HepG2 (cell line): Measurements from ENCODE around the gene CASKIN2. TPM values are rescaled to one million over a fixed set of nuclear protein-coding genes. Genes with fewer than 3 reads are reported as not detected.

Experiments used
- CREM ChIP-seq, 2 experiments: sonication (generic) in 1 of 2; formaldehyde crosslinking in 1 of 2; IDR thresholded peaks; 2 replicates each; pipeline versions ENCODE4 v1.4.0 to v1.6.1; 2016 to 2020; ENCODE audit warnings: antibody characterized with exemption in 1 of 2, mild to moderate bottlenecking in 1 of 2, missing genetic modification reagents in 1 of 2
- FOSL2 ChIP-seq: sonication (generic); formaldehyde crosslinking; IDR thresholded peaks from 2 replicates; pipeline ENCODE4 v1.4.0; 2020; ENCODE audit warnings: missing genetic modification reagents
- HMG20B ChIP-seq: conservative IDR thresholded peaks from 2 replicates; pipeline ENCODE4 v1.6.1; 2016; ENCODE audit warnings: missing genetic modification reagents, missing compliant biosample characterization
- HOXA7 ChIP-seq: sonication (generic); formaldehyde crosslinking; IDR thresholded peaks from 2 replicates; pipeline ENCODE4 v1.8.1; 2022; ENCODE audit warnings: mild to moderate bottlenecking, missing genetic modification reagents, moderate library complexity
- MTA1 ChIP-seq: sonication (generic); formaldehyde crosslinking; IDR thresholded peaks from 2 replicates; pipeline ENCODE4 v1.4.0; 2020; ENCODE audit warnings: missing genetic modification reagents, mild to moderate bottlenecking, borderline replicate concordance
- MYC ChIP-seq: sonication (generic); formaldehyde crosslinking; IDR thresholded peaks from 2 replicates; pipeline ENCODE4 v1.9.0; 2021; ENCODE audit warnings: missing genetic modification reagents, borderline replicate concordance
- SRSF1 ChIP-seq: fragments of 200-400 bp; formaldehyde crosslinking; optimal IDR thresholded peaks from 2 replicates; pipeline ENCODE3; 2017; ENCODE audit warnings: mild to moderate bottlenecking, low read depth, low read length, moderate library complexity
- TCF12 ChIP-seq, 2 experiments: fragments of 450-650 bp in 1 of 2; sonication (generic) in 1 of 2; formaldehyde crosslinking in 1 of 2; IDR thresholded peaks; 2 replicates each; pipeline versions ENCODE4 v1.6.1 to v1.8.0; 2017 to 2022; ENCODE audit warnings: antibody characterized with exemption in 1 of 2, mild to moderate bottlenecking in 1 of 2, missing genetic modification reagents in 1 of 2, moderate library complexity in 1 of 2
- TEAD3 ChIP-seq: optimal IDR thresholded peaks from 2 replicates; pipeline ENCODE3; 2016; ENCODE audit warnings: borderline replicate concordance
- THAP11 ChIP-seq: IDR thresholded peaks from 2 replicates; pipeline ENCODE4 v1.6.1; 2016; ENCODE audit warnings: missing biosample characterization, missing genetic modification reagents
- ZBTB7B ChIP-seq: sonication (generic); formaldehyde crosslinking; IDR thresholded peaks from 2 replicates; pipeline ENCODE4 v1.4.0; 2020; ENCODE audit warnings: missing genetic modification reagents
- ZFY ChIP-seq: sonication (generic); formaldehyde crosslinking; IDR thresholded peaks from 2 replicates; pipeline ENCODE4 v1.4.0; 2020; ENCODE audit warnings: missing genetic modification reagents
- ZNF292 ChIP-seq: sonication (generic); formaldehyde crosslinking; IDR thresholded peaks from 2 replicates; pipeline ENCODE4 v1.8.1; 2022; ENCODE audit warnings: mild to moderate bottlenecking, low read depth, missing genetic modification reagents, borderline replicate concordance
- ZNF431 ChIP-seq: sonication (generic); formaldehyde crosslinking; IDR thresholded peaks from 2 replicates; pipeline ENCODE4 v1.9.0; 2022; ENCODE audit warnings: missing genetic modification reagents, low read depth, mild to moderate bottlenecking, borderline replicate concordance
- ZNF44 ChIP-seq: sonication (generic); formaldehyde crosslinking; IDR thresholded peaks from 2 replicates; pipeline ENCODE4 v1.5.1; 2020; ENCODE audit warnings: mild to moderate bottlenecking, missing genetic modification reagents
- ZNF883 ChIP-seq: sonication (generic); formaldehyde crosslinking; IDR thresholded peaks from 2 replicates; pipeline ENCODE4 v1.5.1; 2020; ENCODE audit warnings: mild to moderate bottlenecking, missing genetic modification reagents; ENCODE audit errors: not compliant biosample characterization
- ZSCAN21 ChIP-seq: sonication (generic); formaldehyde crosslinking; IDR thresholded peaks from 2 replicates; pipeline ENCODE4 v1.8.0; 2022; ENCODE audit warnings: mild to moderate bottlenecking, missing genetic modification reagents, moderate library complexity, borderline replicate concordance
- polyA plus RNA-seq, 8 experiments: library from polyadenylated mRNA; depleted of rRNA in 3 of 8; stranded (reverse) in 7 of 8; unstranded in 1 of 8; fragments of >200 nt; fragmentation: Illumina TruSeq in 4 of 8; extraction: Trizol in 4 of 8; gene quantifications; 2 replicates each; pipeline versions ENCODE4 v1.2.1 to v1.2.3, GENCODE V29; 2011 to 2016; ENCODE audit warnings: low read depth in 4 of 8, missing spikeins in 1 of 8, mixed read lengths in 1 of 8; ENCODE audit not compliant: insufficient read depth in 1 of 8
- total RNA-seq, 5 experiments: library from RNA; depleted of rRNA; stranded (reverse); fragments of >200 nt; fragmentation: Illumina TruSeq; extraction: Trizol; gene quantifications; 2 replicates each; pipeline ENCODE4 v1.2.3, GENCODE V29; 2016; ENCODE audit warnings: low read depth in 1 of 5
- TF ChIP-seq, protein P1 (sequence below): sonication (generic); formaldehyde crosslinking; IDR thresholded peaks from 2 replicates; pipeline ENCODE4 v1.4.0; 2020; ENCODE audit warnings: mild to moderate bottlenecking, missing genetic modification reagents
- TF ChIP-seq, protein P2 (sequence below): sonication (generic); formaldehyde crosslinking; IDR thresholded peaks from 2 replicates; pipeline ENCODE4 v1.9.0; 2021; ENCODE audit warnings: missing genetic modification reagents, borderline replicate concordance
- TF ChIP-seq, protein P3 (sequence below): sonication (generic); formaldehyde crosslinking; IDR thresholded peaks from 2 replicates; pipeline ENCODE4 v1.5.0; 2020; ENCODE audit warnings: mild to moderate bottlenecking, missing genetic modification reagents, borderline replicate concordance

Gene CASKIN2
- total and polyA plus RNA-seq, 2 of the 13 experiments (the other 11 are each of a cell fraction or from before 2014, with no cell fraction given) = 5.2 to 7.8 TPM

DNA sequence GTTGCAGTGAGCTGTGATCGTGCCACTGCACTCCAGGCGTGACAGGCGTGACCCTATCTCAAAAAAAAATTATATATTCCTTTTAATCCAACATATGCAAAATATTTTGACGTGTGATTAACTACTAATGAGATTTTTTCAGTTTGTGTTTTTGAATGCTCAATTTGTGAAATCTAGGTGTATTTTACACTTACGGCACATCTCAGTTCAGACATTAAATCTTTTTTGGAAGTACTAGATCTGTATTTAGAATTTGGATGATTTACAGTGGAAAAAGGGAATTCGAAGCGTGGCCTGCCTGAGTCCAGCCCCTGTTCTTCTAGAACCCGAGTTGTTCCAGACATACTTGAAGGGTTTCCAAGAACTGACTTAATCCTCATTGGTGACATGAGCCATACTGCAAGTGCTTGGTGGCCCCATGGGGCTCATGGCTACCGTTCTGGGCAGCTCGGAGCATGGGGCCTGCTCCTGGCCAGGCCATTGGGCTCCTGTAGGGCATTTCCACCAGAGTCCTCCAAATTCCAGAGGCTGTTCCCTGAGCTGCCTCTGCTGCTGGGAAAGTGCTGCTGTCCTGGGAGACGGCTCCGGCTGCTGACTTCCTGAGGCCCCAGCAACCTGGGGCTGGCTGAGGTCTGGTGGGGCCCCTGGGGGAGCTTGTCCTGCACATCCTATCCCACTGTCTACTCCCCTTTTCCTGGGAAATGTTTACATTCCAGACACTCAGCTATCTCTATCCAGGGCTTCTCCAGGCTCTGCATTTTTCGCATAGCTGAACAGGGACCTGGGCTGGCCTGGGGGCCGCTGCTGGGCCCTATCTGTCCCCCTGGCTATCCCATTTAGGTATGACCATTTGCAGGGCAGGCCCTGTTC is 37.3 kb upstream of the CASKIN2 start (continued):
- TF ChIP-seq, protein P1, sequence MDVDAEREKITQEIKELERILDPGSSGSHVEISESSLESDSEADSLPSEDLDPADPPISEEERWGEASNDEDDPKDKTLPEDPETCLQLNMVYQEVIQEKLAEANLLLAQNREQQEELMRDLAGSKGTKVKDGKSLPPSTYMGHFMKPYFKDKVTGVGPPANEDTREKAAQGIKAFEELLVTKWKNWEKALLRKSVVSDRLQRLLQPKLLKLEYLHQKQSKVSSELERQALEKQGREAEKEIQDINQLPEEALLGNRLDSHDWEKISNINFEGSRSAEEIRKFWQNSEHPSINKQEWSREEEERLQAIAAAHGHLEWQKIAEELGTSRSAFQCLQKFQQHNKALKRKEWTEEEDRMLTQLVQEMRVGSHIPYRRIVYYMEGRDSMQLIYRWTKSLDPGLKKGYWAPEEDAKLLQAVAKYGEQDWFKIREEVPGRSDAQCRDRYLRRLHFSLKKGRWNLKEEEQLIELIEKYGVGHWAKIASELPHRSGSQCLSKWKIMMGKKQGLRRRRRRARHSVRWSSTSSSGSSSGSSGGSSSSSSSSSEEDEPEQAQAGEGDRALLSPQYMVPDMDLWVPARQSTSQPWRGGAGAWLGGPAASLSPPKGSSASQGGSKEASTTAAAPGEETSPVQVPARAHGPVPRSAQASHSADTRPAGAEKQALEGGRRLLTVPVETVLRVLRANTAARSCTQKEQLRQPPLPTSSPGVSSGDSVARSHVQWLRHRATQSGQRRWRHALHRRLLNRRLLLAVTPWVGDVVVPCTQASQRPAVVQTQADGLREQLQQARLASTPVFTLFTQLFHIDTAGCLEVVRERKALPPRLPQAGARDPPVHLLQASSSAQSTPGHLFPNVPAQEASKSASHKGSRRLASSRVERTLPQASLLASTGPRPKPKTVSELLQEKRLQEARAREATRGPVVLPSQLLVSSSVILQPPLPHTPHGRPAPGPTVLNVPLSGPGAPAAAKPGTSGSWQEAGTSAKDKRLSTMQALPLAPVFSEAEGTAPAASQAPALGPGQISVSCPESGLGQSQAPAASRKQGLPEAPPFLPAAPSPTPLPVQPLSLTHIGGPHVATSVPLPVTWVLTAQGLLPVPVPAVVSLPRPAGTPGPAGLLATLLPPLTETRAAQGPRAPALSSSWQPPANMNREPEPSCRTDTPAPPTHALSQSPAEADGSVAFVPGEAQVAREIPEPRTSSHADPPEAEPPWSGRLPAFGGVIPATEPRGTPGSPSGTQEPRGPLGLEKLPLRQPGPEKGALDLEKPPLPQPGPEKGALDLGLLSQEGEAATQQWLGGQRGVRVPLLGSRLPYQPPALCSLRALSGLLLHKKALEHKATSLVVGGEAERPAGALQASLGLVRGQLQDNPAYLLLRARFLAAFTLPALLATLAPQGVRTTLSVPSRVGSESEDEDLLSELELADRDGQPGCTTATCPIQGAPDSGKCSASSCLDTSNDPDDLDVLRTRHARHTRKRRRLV (CRISPR knock-in tag) = no peak
- TF ChIP-seq ZNF883 (CRISPR knock-in tag) (no peak), ZNF292 (CRISPR knock-in tag) (peak; percentile 54; the same call in 1 of the 2 replicates), SRSF1 (no peak), CREM (IDR thresholded peaks at IDR 0.05) (peak; percentile 30; the same call in 1 of the 2 replicates), CREM (CRISPR knock-in tag; IDR thresholded peaks at IDR 0.05) (no peak), ZFY (CRISPR knock-in tag) (peak; percentile 65), HOXA7 (CRISPR knock-in tag) (no peak), MTA1 (peak; percentile 49; the same call in 1 of the 2 replicates), TEAD3 (CRISPR knock-in tag) (peak; percentile 99), FOSL2 (CRISPR knock-in tag) (peak; percentile 52), TCF12 (IDR thresholded peaks at IDR 0.05) (no peak), TCF12 (CRISPR knock-in tag; IDR thresholded peaks at IDR 0.05) (0 out of 2 replicates have a peak, but pooled peaks have one; percentile 15), ZNF44 (CRISPR knock-in tag) (no peak), ZSCAN21 (CRISPR knock-in tag) (peak; percentile 38; the same call in 1 of the 2 replicates), ZBTB7B (peak; percentile 97), HMG20B (CRISPR knock-in tag) (peak; percentile 66), ZNF431 (CRISPR knock-in tag) (no peak), THAP11 (peak; percentile 60; the same call in 1 of the 2 replicates), MYC (CRISPR knock-in tag) (peak; percentile 23; the same call in 1 of the 2 replicates)
- TF ChIP-seq, protein P2, sequence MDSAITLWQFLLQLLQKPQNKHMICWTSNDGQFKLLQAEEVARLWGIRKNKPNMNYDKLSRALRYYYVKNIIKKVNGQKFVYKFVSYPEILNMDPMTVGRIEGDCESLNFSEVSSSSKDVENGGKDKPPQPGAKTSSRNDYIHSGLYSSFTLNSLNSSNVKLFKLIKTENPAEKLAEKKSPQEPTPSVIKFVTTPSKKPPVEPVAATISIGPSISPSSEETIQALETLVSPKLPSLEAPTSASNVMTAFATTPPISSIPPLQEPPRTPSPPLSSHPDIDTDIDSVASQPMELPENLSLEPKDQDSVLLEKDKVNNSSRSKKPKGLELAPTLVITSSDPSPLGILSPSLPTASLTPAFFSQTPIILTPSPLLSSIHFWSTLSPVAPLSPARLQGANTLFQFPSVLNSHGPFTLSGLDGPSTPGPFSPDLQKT (CRISPR knock-in tag) = no peak
- TF ChIP-seq, protein P3, sequence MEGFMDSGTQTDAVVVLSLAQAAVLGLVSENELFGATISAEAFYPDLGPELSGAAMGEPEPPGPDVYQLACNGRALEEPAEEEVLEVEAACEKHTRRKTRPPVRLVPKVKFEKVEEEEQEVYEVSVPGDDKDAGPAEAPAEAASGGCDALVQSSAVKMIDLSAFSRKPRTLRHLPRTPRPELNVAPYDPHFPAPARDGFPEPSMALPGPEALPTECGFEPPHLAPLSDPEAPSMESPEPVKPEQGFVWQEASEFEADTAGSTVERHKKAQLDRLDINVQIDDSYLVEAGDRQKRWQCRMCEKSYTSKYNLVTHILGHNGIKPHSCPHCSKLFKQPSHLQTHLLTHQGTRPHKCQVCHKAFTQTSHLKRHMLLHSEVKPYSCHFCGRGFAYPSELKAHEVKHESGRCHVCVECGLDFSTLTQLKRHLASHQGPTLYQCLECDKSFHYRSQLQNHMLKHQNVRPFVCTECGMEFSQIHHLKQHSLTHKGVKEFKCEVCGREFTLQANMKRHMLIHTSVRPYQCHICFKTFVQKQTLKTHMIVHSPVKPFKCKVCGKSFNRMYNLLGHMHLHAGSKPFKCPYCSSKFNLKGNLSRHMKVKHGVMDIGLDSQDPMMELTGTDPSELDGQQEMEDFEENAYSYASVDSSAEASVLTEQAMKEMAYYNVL (CRISPR knock-in tag) = peak; percentile 69
